SK-N-SH (cell line): ENCODE data around the gene PEX10.

Experiments
- FOXM1 ChIP-seq: IDR thresholded peaks from 2 replicates; pipeline ENCODE4 v1.4.0; 2012; ENCODE audit warnings: low read depth, mild to moderate bottlenecking
- JUND ChIP-seq: IDR thresholded peaks from 2 replicates; pipeline ENCODE4 v1.4.0; 2012
- MAX ChIP-seq: IDR thresholded peaks from 2 replicates; pipeline ENCODE4 v1.4.0; 2012; ENCODE audit warnings: low read depth
- RAD21 ChIP-seq: IDR thresholded peaks from 2 replicates; pipeline ENCODE4 v1.6.1; 2012; ENCODE audit warnings: mild to moderate bottlenecking, low read length
- REST ChIP-seq: IDR thresholded peaks from 2 replicates; pipeline ENCODE4 v1.6.1; 2012; ENCODE audit warnings: mild to moderate bottlenecking, low read depth, low read length, moderate library complexity
- RFX5 ChIP-seq: IDR thresholded peaks from 2 replicates; pipeline ENCODE4 v1.6.1; 2012; ENCODE audit warnings: mild to moderate bottlenecking, improper control_type of control experiment, low read length
- RXRA ChIP-seq: IDR thresholded peaks from 2 replicates; pipeline ENCODE4 v1.4.0; 2012; ENCODE audit warnings: low read depth, mild to moderate bottlenecking, borderline replicate concordance
- SIN3A ChIP-seq: IDR thresholded peaks from 2 replicates; pipeline ENCODE4 v1.6.1; 2012; ENCODE audit warnings: low read depth, mild to moderate bottlenecking, low read length, moderate library complexity, borderline replicate concordance
- SMC3 ChIP-seq: IDR thresholded peaks from 2 replicates; pipeline ENCODE4 v1.6.1; 2012; ENCODE audit warnings: low read depth, low read length, improper control_type of control experiment
- TAF1 ChIP-seq: IDR thresholded peaks from 2 replicates; pipeline ENCODE4 v1.6.1; 2012; ENCODE audit warnings: low read depth, mild to moderate bottlenecking, low read length, moderate library complexity, borderline replicate concordance
- TF ChIP-seq, protein P1 (sequence below): fragments of 200-600 bp; sonication (generic); IDR thresholded peaks from 2 replicates; pipeline ENCODE4 v1.6.1; 2017; ENCODE audit warnings: antibody characterized with exemption, mild to moderate bottlenecking, moderate library complexity

DNA sequence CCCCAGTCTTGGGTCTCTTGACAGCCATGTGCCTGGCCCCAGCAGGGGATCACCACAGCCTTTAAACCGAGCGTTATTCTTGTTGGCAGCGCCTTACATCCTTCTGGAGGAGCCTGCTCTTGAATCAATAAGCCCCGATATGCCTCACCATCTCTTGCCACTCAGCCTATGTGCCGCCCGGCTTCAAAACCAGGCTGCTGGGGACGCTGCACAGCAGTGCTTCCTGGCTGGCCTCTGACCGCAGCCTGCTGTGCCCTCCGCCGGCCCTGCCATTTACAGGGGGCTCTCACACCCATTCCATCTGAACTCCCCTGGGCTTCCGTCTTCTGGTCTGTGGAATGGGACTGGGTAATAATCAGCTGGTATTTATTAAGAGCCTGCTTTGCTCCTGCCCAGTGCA, 3.0 kb upstream of the PEX10 start:
- TF ChIP-seq RAD21 (no peak), JUND (no peak), FOXM1 (no peak), SIN3A (no peak), MAX (no peak), TAF1 (no peak), REST (no peak), SMC3 (no peak), RXRA (no peak), RFX5 (no peak)
- TF ChIP-seq, protein P1, sequence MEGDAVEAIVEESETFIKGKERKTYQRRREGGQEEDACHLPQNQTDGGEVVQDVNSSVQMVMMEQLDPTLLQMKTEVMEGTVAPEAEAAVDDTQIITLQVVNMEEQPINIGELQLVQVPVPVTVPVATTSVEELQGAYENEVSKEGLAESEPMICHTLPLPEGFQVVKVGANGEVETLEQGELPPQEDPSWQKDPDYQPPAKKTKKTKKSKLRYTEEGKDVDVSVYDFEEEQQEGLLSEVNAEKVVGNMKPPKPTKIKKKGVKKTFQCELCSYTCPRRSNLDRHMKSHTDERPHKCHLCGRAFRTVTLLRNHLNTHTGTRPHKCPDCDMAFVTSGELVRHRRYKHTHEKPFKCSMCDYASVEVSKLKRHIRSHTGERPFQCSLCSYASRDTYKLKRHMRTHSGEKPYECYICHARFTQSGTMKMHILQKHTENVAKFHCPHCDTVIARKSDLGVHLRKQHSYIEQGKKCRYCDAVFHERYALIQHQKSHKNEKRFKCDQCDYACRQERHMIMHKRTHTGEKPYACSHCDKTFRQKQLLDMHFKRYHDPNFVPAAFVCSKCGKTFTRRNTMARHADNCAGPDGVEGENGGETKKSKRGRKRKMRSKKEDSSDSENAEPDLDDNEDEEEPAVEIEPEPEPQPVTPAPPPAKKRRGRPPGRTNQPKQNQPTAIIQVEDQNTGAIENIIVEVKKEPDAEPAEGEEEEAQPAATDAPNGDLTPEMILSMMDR: no peak
